ENCODE data around the gene PRKRA. TPM values are rescaled to one million over a fixed set of nuclear protein-coding genes. Genes with fewer than 3 reads are reported as not detected.

PRKRA gene
- polyA plus RNA-seq, 1 donor from 2014 or later: 91.8 TPM

GRCh38 chr2:178422097-178422496, 28.9 kb downstream of the PRKRA start:
- no peak overlapping the region for H3K27ac ChIP-seq (ENCODE audit: low read length)
- H3K79me2 ChIP-seq (replicated peaks; ENCODE audit: insufficient read depth, low read length): no peaks in the 10 kb centered on the region
- no peaks in the 10 kb centered on the region for H3K36me3 ChIP-seq (ENCODE audit: insufficient read depth, low read length)
- TF ChIP-seq TAF1 (IDR thresholded peaks at IDR 0.05; ENCODE audit: low read depth) (no peak), RAD21 (conservative IDR thresholded peaks at IDR 0.05) (no peak), EZH2 (IDR thresholded peaks at IDR 0.05; ENCODE audit: borderline replicate concordance, insufficient read depth, low read length, poor library complexity, severe bottlenecking) (no peak), CTCF (IDR thresholded peaks at IDR 0.05; ENCODE audit: poor library complexity, severe bottlenecking) (no peak), SMC3 (conservative IDR thresholded peaks at IDR 0.05; ENCODE audit: poor library complexity) (no peak), POLR2AphosphoS5 (IDR thresholded peaks at IDR 0.05) (no peak), MXI1 (conservative IDR thresholded peaks at IDR 0.05; ENCODE audit: poor library complexity, severe bottlenecking) (no peak), REST (IDR thresholded peaks at IDR 0.05; ENCODE audit: borderline replicate concordance) (no peak), EP300 (conservative IDR thresholded peaks at IDR 0.05; ENCODE audit: poor library complexity, severe bottlenecking) (no peak)
- H3K9me3 ChIP-seq (ENCODE audit: low read length): no peaks in the 10 kb centered on the region
- H4K20me1 ChIP-seq (ENCODE audit: insufficient read depth): no peaks in the 10 kb centered on the region
- no peaks in the 10 kb centered on the region for H3F3A ChIP-seq (ENCODE audit: insufficient read depth, low read length, poor library complexity, severe bottlenecking)
- H3K9ac ChIP-seq (ENCODE audit: low read length): no peak overlapping the region
- H2AFZ ChIP-seq (ENCODE audit: low read depth, low read length): no peak overlapping the region
- no peaks in the 10 kb centered on the region for H3K9me2 ChIP-seq (ENCODE audit: insufficient read depth, low read length)
- H3K4me3 ChIP-seq (ENCODE audit: low read length): no peak overlapping the region
- no peaks in the 10 kb centered on the region for H3K27me3 ChIP-seq (ENCODE audit: insufficient read depth, low read depth, low read length)
- H3K4me2 ChIP-seq (ENCODE audit: low read length): no peak overlapping the region

- Histone ChIP-seq H3K9me2 (ENCODE audit: insufficient read depth, low read length) (no peaks in the 10 kb centered on the region), H3K36me3 (ENCODE audit: insufficient read depth, low read length) (no peaks in the 10 kb centered on the region), H3K4me3 (ENCODE audit: low read length) (no peak overlapping the region), H3K9me3 (ENCODE audit: low read length) (no peaks in the 10 kb centered on the region), H4K20me1 (ENCODE audit: insufficient read depth) (no peaks in the 10 kb centered on the region), H3K79me2 (replicated peaks; ENCODE audit: insufficient read depth, low read length) (no peaks in the 10 kb centered on the region), H3F3A (ENCODE audit: insufficient read depth, low read length, poor library complexity, severe bottlenecking) (no peaks in the 10 kb centered on the region), H3K9ac (ENCODE audit: low read length) (no peak overlapping the region), H3K27ac (ENCODE audit: low read length) (no peak overlapping the region), H3K27me3 (ENCODE audit: insufficient read depth, low read depth, low read length) (no peaks in the 10 kb centered on the region), H3K4me2 (ENCODE audit: low read length) (no peak overlapping the region), H2AFZ (ENCODE audit: low read depth, low read length) (no peak overlapping the region)
- TF ChIP-seq REST (IDR thresholded peaks at IDR 0.05; ENCODE audit: borderline replicate concordance): no peak
These were observed 30.4 kb downstream of the PRKRA start for GRCh38 chr2:178420463-178420999.
